ENCODE data around the gene NKAIN2.

GRCh38 chr6:124869416-124869815 lies 1065.8 kb downstream of the NKAIN2 start:
- TF ChIP-seq, protein P1, sequence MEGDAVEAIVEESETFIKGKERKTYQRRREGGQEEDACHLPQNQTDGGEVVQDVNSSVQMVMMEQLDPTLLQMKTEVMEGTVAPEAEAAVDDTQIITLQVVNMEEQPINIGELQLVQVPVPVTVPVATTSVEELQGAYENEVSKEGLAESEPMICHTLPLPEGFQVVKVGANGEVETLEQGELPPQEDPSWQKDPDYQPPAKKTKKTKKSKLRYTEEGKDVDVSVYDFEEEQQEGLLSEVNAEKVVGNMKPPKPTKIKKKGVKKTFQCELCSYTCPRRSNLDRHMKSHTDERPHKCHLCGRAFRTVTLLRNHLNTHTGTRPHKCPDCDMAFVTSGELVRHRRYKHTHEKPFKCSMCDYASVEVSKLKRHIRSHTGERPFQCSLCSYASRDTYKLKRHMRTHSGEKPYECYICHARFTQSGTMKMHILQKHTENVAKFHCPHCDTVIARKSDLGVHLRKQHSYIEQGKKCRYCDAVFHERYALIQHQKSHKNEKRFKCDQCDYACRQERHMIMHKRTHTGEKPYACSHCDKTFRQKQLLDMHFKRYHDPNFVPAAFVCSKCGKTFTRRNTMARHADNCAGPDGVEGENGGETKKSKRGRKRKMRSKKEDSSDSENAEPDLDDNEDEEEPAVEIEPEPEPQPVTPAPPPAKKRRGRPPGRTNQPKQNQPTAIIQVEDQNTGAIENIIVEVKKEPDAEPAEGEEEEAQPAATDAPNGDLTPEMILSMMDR (conservative IDR thresholded peaks at IDR 0.05; ENCODE audit: low read depth, low read length): no peak
- TF ChIP-seq EZH2 (IDR thresholded peaks at IDR 0.05; ENCODE audit: borderline replicate concordance, low read depth, low read length, poor library complexity, severe bottlenecking): no peak
